Fibroblast of lung (primary cell): ENCODE measurements around the gene VAV2.

ENCODE experiments used
- EZH2 ChIP-seq: IDR thresholded peaks from 2 replicates; pipeline ENCODE4 v1.5.1; 2012; ENCODE audit warnings: low read length, control low read depth, mild to moderate bottlenecking; ENCODE audit errors: missing control alignments
- TF ChIP-seq, protein P1 (sequence below), 2 donors: IDR thresholded peaks in 1 of 2; conservative IDR thresholded peaks in 1 of 2; 1 replicate in 1 of 2; 2 replicates in 1 of 2; pipeline ENCODE4 v1.5.1; 2011 to 2012; ENCODE audit warnings: low read length in 2 of 2, control low read depth in 1 of 2, inconsistent platforms in 1 of 2, low read depth in 1 of 2, mild to moderate bottlenecking in 1 of 2

GRCh38 chr9:133924453-133924852, 67.7 kb downstream of the VAV2 start:
- TF ChIP-seq, protein P1, sequence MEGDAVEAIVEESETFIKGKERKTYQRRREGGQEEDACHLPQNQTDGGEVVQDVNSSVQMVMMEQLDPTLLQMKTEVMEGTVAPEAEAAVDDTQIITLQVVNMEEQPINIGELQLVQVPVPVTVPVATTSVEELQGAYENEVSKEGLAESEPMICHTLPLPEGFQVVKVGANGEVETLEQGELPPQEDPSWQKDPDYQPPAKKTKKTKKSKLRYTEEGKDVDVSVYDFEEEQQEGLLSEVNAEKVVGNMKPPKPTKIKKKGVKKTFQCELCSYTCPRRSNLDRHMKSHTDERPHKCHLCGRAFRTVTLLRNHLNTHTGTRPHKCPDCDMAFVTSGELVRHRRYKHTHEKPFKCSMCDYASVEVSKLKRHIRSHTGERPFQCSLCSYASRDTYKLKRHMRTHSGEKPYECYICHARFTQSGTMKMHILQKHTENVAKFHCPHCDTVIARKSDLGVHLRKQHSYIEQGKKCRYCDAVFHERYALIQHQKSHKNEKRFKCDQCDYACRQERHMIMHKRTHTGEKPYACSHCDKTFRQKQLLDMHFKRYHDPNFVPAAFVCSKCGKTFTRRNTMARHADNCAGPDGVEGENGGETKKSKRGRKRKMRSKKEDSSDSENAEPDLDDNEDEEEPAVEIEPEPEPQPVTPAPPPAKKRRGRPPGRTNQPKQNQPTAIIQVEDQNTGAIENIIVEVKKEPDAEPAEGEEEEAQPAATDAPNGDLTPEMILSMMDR (conservative IDR thresholded peaks at IDR 0.05 in 1 of 2, IDR thresholded peaks at IDR 0.05 in 1 of 2; ENCODE audit: low read depth in 1 of 2, low read length in 2 of 2) = no peak
- no peak for TF ChIP-seq EZH2
